HEK293 (cell line): Measurements from ENCODE around the gene MRPS18A.

Source experiments
- CTCF ChIP-seq: fragments of 450-650 bp; formaldehyde crosslinking; IDR thresholded peaks from 2 replicates; pipeline ENCODE4 v1.5.1; 2016; ENCODE audit warnings: missing biosample characterization, missing genetic modification characterization
- GLIS1 ChIP-seq: fragments of 450-650 bp; formaldehyde crosslinking; IDR thresholded peaks from 2 replicates; pipeline ENCODE4 v1.5.1; 2016; ENCODE audit warnings: missing biosample characterization, missing genetic modification characterization
- HOXC10 ChIP-seq: sonication (generic); formaldehyde crosslinking; IDR thresholded peaks from 2 replicates; pipeline ENCODE4 v1.8.1; 2023; ENCODE audit warnings: mild to moderate bottlenecking, missing genetic modification reagents
- KLF17 ChIP-seq: fragments of 450-650 bp; formaldehyde crosslinking; IDR thresholded peaks from 2 replicates; pipeline ENCODE4 v1.5.1; 2016; ENCODE audit warnings: missing biosample characterization, missing genetic modification characterization
- PRDM6 ChIP-seq: fragments of 450-650 bp; formaldehyde crosslinking; IDR thresholded peaks from 2 replicates; pipeline ENCODE4 v1.5.1; 2017; ENCODE audit warnings: missing biosample characterization, missing genetic modification characterization
- TRIM28 ChIP-seq: IDR thresholded peaks from 2 replicates; pipeline ENCODE4 v1.6.1; 2011; ENCODE audit warnings: low read length, control low read depth, borderline replicate concordance
- ZBTB48 ChIP-seq: fragments of 450-650 bp; formaldehyde crosslinking; IDR thresholded peaks from 2 replicates; pipeline ENCODE4 v1.5.1; 2016; ENCODE audit warnings: missing biosample characterization, missing genetic modification characterization
- ZBTB6 ChIP-seq: fragments of 450-650 bp; formaldehyde crosslinking; IDR thresholded peaks from 2 replicates; pipeline ENCODE4 v1.5.1; 2017; ENCODE audit warnings: missing biosample characterization, missing genetic modification characterization
- ZFHX2 ChIP-seq: fragments of 450-650 bp; formaldehyde crosslinking; conservative IDR thresholded peaks from 2 replicates; pipeline ENCODE4 v1.5.1; 2016; ENCODE audit warnings: missing biosample characterization, missing genetic modification characterization
- ZFP69B ChIP-seq: fragments of 450-650 bp; formaldehyde crosslinking; IDR thresholded peaks from 2 replicates; pipeline ENCODE4 v1.5.1; 2016; ENCODE audit warnings: missing biosample characterization, missing genetic modification characterization
- ZNF18 ChIP-seq: fragments of 450-650 bp; formaldehyde crosslinking; IDR thresholded peaks from 2 replicates; pipeline ENCODE4 v1.5.1; 2016; ENCODE audit warnings: missing biosample characterization, missing genetic modification characterization
- ZNF2 ChIP-seq: fragments of 450-650 bp; formaldehyde crosslinking; IDR thresholded peaks from 2 replicates; pipeline ENCODE4 v1.5.1; 2016; ENCODE audit warnings: missing biosample characterization, missing genetic modification characterization
- ZNF214 ChIP-seq: fragments of 450-650 bp; formaldehyde crosslinking; IDR thresholded peaks from 2 replicates; pipeline ENCODE4 v1.5.1; 2017; ENCODE audit warnings: missing biosample characterization, mild to moderate bottlenecking, missing genetic modification characterization, borderline replicate concordance
- ZNF362 ChIP-seq: fragments of 450-650 bp; formaldehyde crosslinking; IDR thresholded peaks from 2 replicates; pipeline ENCODE4 v1.5.1; 2016; ENCODE audit warnings: missing biosample characterization, missing genetic modification characterization
- ZNF398 ChIP-seq: fragments of 450-650 bp; formaldehyde crosslinking; IDR thresholded peaks from 2 replicates; pipeline ENCODE4 v1.5.1; 2017; ENCODE audit warnings: missing biosample characterization, missing genetic modification characterization
- ZNF510 ChIP-seq: fragments of 450-650 bp; formaldehyde crosslinking; IDR thresholded peaks from 2 replicates; pipeline ENCODE4 v1.5.1; 2018; ENCODE audit warnings: mild to moderate bottlenecking, missing genetic modification characterization, missing biosample characterization; ENCODE audit not compliant: insufficient replicate concordance
- ZNF518A ChIP-seq: fragments of 450-650 bp; formaldehyde crosslinking; conservative IDR thresholded peaks from 2 replicates; pipeline ENCODE4 v1.5.1; 2016; ENCODE audit warnings: low read depth, missing biosample characterization, missing genetic modification characterization
- ZNF558 ChIP-seq: fragments of 450-650 bp; formaldehyde crosslinking; IDR thresholded peaks from 2 replicates; pipeline ENCODE4 v1.5.1; 2016; ENCODE audit warnings: missing biosample characterization, missing genetic modification characterization
- ZNF830 ChIP-seq: fragments of 450-650 bp; IDR thresholded peaks from 2 replicates; pipeline ENCODE4 v1.5.0; 2018; ENCODE audit warnings: missing biosample characterization, missing genetic modification characterization, low read depth, mild to moderate bottlenecking, moderate library complexity
- ZSCAN30 ChIP-seq: fragments of 450-650 bp; IDR thresholded peaks from 2 replicates; pipeline ENCODE4 v1.5.1; 2018; ENCODE audit warnings: missing biosample characterization, mild to moderate bottlenecking, missing genetic modification characterization, moderate library complexity
- ZSCAN4 ChIP-seq: fragments of 450-650 bp; formaldehyde crosslinking; IDR thresholded peaks from 2 replicates; pipeline ENCODE4 v1.5.1; 2017; ENCODE audit warnings: missing biosample characterization, missing genetic modification characterization

The MRPS18A gene

GRCh38 chr6:43687437-43688347 lies at the start of gene MRPS18A (continued):
- TF ChIP-seq ZNF518A (tag by site-specific recombination) (peak; percentile 97), ZNF398 (tag by site-specific recombination) (no peak), ZFHX2 (tag by site-specific recombination) (peak; percentile 82), ZNF830 (tag by site-specific recombination) (no peak), ZNF558 (tag by site-specific recombination) (no peak), ZSCAN30 (tag by site-specific recombination) (no peak), CTCF (tag by site-specific recombination) (no peak), HOXC10 (CRISPR knock-in tag) (no peak), ZNF362 (tag by site-specific recombination) (no peak), ZBTB6 (tag by site-specific recombination) (no peak), TRIM28 (no peak), PRDM6 (no peak), KLF17 (tag by site-specific recombination) (no peak; the same call in 1 of the 2 replicates), ZBTB48 (tag by site-specific recombination) (no peak), GLIS1 (tag by site-specific recombination) (0 out of 2 replicates have a peak, but pooled peaks have one; percentile 24), ZNF2 (tag by site-specific recombination) (no peak), ZNF214 (no peak), ZFP69B (tag by site-specific recombination) (no peak), ZSCAN4 (tag by site-specific recombination) (no peak), ZNF18 (tag by site-specific recombination) (no peak), ZNF510 (tag by site-specific recombination) (no peak)
